NCI-H1436 treated with DMSO at 0.1 percent for 48 hours (cell line): ENCODE measurements around the gene OR2AG2.
"Not testable (repeated sequence)": the region's sequence is repeated elsewhere in the genome, so short reads cannot be mapped to it uniquely, and the experiment has no call there.

Experiments used
- DNase-seq: peaks from one replicate; lab custom pipeline; 2025; lab: John Stamatoyannopoulos, UW

Gene OR2AG2

GRCh38 chr11:6771926-6772893, at the start of gene OR2AG2:
TSS of gene OR2AG2 (minus strand) at chr11:6771976. CDS start at chr11:6768957, 3,019 bp downstream.
- no peak for DNase-seq

- no peak for DNase-seq
Measured at GRCh38 chr11:6818967-6819366, 47.2 kb upstream of the OR2AG2 start.

GRCh38 chr11:6817694-6818093, 45.9 kb upstream of the OR2AG2 start:
- no peak for DNase-seq

- DNase-seq: no peak
Measured at GRCh38 chr11:6813656-6814055, 41.9 kb upstream of the OR2AG2 start.

GRCh38 chr11:6812390-6813005, 40.7 kb upstream of the OR2AG2 start:
- no peak for DNase-seq

GRCh38 chr11:6801075-6801474, 29.3 kb upstream of the OR2AG2 start:
- DNase-seq: not testable (repeated sequence)

GRCh38 chr11:6799402-6799801, 27.6 kb upstream of the OR2AG2 start, which contains the start of gene OR6A2:
TSS of gene OR6A2 (minus strand) at chr11:6799689. CDS start at chr11:6795708, 3,981 bp downstream.
- DNase-seq: no peak

- no peak for DNase-seq
Measured at GRCh38 chr11:6794639-6795038, 22.9 kb upstream of the OR2AG2 start.

GRCh38 chr11:6790546-6790945, 18.8 kb upstream of the OR2AG2 start:
- no peak for DNase-seq

GRCh38 chr11:6782720-6783119, 10.9 kb upstream of the OR2AG2 start, which contains the start of gene OR2AG1:
TSS of gene OR2AG1 (plus strand) at chr11:6783020. CDS start at chr11:6785038, 2,018 bp downstream.
- DNase-seq: no peak

GRCh38 chr11:6780829-6781228, 9.1 kb upstream of the OR2AG2 start:
- DNase-seq: no peak

- no peak for DNase-seq
Measured at GRCh38 chr11:6778518-6778917, 6.7 kb upstream of the OR2AG2 start.

- DNase-seq: no peak
Measured at GRCh38 chr11:6757373-6757967, 14.3 kb downstream of the OR2AG2 start.

GRCh38 chr11:6755953-6756347, 15.8 kb downstream of the OR2AG2 start:
- DNase-seq: no peak

- DNase-seq: no peak
Measured at GRCh38 chr11:6755303-6755952, 16.3 kb downstream of the OR2AG2 start.

- no peak for DNase-seq
Measured at GRCh38 chr11:6747097-6747668, 24.6 kb downstream of the OR2AG2 start.

GRCh38 chr11:6746626-6747025, 25.1 kb downstream of the OR2AG2 start:
- no peak for DNase-seq

GRCh38 chr11:6746086-6746618, 25.6 kb downstream of the OR2AG2 start:
- no peak for DNase-seq

GRCh38 chr11:6745465-6746015, 26.2 kb downstream of the OR2AG2 start:
- no peak for DNase-seq

- no peak for DNase-seq
Measured at GRCh38 chr11:6745018-6745417, 26.8 kb downstream of the OR2AG2 start.

GRCh38 chr11:6742260-6742659, 29.5 kb downstream of the OR2AG2 start:
- no peak for DNase-seq
